K562 (cell line): ENCODE results near the gene SLC4A4. TPM values are rescaled to one million over a fixed set of nuclear protein-coding genes. Genes with fewer than 3 reads are reported as not detected.

Experiments
- ATAC-seq: fragments of 200-7000 bp; cut with Tn5 transposase; 3 replicates; pipeline ENCODE4 v1.9.1; 2020; ENCODE audit warnings: moderate library complexity
- BruUV-seq: library from RNA; stranded (reverse); fragments of 400-500 nt; replicated peaks from 2 replicates; lab custom pipeline; 2021; lab: Mats Ljungman, UMichigan
- CTCF ChIA-PET: fragments of 300-600 bp; formaldehyde crosslinking; extraction: SDS; loops from one replicate; lab custom pipeline; 2021; ENCODE audit warnings: low intra/inter-chr PET ratio; lab: Yijun Ruan, JAX
- POLR2A ChIA-PET: fragments of 300-600, 350-650 bp; sonication (Branson Sonifier 250); formaldehyde crosslinking; extraction: SDS; loops from one replicate; lab custom pipeline; 2021; ENCODE audit warnings: antibody characterized with exemption, inconsistent platforms; lab: Yijun Ruan, JAX
- DNase-seq, 4 experiments: peaks; one replicate each; pipeline versions ENCODE4 v3.0.0 to v3.0.0-alpha.2; 2011 to 2018; ENCODE audit warnings: low spot score in 3 of 4, mixed read lengths in 3 of 4; ENCODE audit errors: extremely low read depth in 1 of 4
- FAIRE-seq: peaks from 2 replicates; lab custom pipeline; 2011; peaks lifted over from hg19 to GRCh38; lab: Jason Lieb, UNC
- H2AFZ ChIP-seq: 2 replicates; pipeline ENCODE4 v1.6.0; 2011; ENCODE audit warnings: low read depth, low read length, control low read depth, inconsistent platforms
- H3K27ac ChIP-seq: fragments of 200-600 bp; 3 replicates; pipeline ENCODE4 v1.8.0; 2011; ENCODE audit warnings: low read depth, mild to moderate bottlenecking, control low read depth, inconsistent platforms, low read length, moderate library complexity, mixed read lengths; ENCODE audit errors: extremely low read depth
- H3K27me3 ChIP-seq, 2 experiments: fragments of 300-600 bp in 1 of 2; 2 replicates in 1 of 2; 3 replicates in 1 of 2; pipeline versions ENCODE4 v1.6.0 to v1.8.0; 2011; ENCODE audit warnings: inconsistent platforms in 2 of 2, low read length in 2 of 2, mild to moderate bottlenecking in 1 of 2, mixed read lengths in 1 of 2, moderate library complexity in 1 of 2; ENCODE audit not compliant: control insufficient read depth in 2 of 2, insufficient read depth in 2 of 2
- H3K36me3 ChIP-seq: fragments of 300-600 bp; 3 replicates; pipeline ENCODE4 v1.8.0; 2011; ENCODE audit warnings: mild to moderate bottlenecking, low read length, inconsistent platforms; ENCODE audit not compliant: control insufficient read depth, insufficient read depth
- H3K4me1 ChIP-seq, 2 experiments: fragments of 200-600 bp in 1 of 2; replicated peaks in 1 of 2; 2 replicates in 1 of 2; 3 replicates in 1 of 2; pipeline versions ENCODE4 v1.5.1 to v1.8.0; 2011; ENCODE audit warnings: inconsistent platforms in 2 of 2, low read length in 2 of 2, mild to moderate bottlenecking in 1 of 2, mixed read lengths in 1 of 2, moderate library complexity in 1 of 2; ENCODE audit not compliant: control insufficient read depth in 2 of 2, insufficient read depth in 2 of 2
- H3K4me2 ChIP-seq: 2 replicates; pipeline ENCODE4 v1.6.1; 2011; ENCODE audit warnings: low read length, control low read depth, inconsistent platforms, mixed read lengths; ENCODE audit not compliant: insufficient read depth
- H3K4me3 ChIP-seq: fragments of 200-600 bp; sonication (generic), shearing (Covaris generic); 2 replicates; pipeline ENCODE4 v1.5.1; 2016; ENCODE audit warnings: control low read depth, inconsistent platforms
- H3K79me2 ChIP-seq: fragments of 200-600 bp; 3 replicates; pipeline ENCODE4 v1.8.0; 2011; ENCODE audit warnings: low read length, inconsistent platforms; ENCODE audit not compliant: control insufficient read depth, insufficient read depth
- H3K9ac ChIP-seq, 2 experiments: 2 replicates each; pipeline versions ENCODE4 v1.6.0 to v1.6.1; 2011; ENCODE audit warnings: low read depth in 2 of 2, low read length in 2 of 2, control low read depth in 1 of 2, inconsistent platforms in 1 of 2, mild to moderate bottlenecking in 1 of 2, mixed read lengths in 1 of 2; ENCODE audit not compliant: insufficient read depth in 1 of 2
- H3K9me1 ChIP-seq: one replicate; pipeline ENCODE4 v1.6.0; 2011; ENCODE audit warnings: inconsistent platforms, mild to moderate bottlenecking, low read length, moderate library complexity; ENCODE audit not compliant: control insufficient read depth, insufficient read depth
- H3K9me3 ChIP-seq: replicated peaks from 2 replicates; pipeline ENCODE4 v1.5.1; 2011; ENCODE audit warnings: low read depth, low read length, inconsistent platforms; ENCODE audit not compliant: control insufficient read depth, insufficient read depth
- H4K20me1 ChIP-seq: replicated peaks from 2 replicates; pipeline ENCODE4 v1.6.1; 2011; ENCODE audit warnings: low read length, inconsistent platforms, mixed read lengths; ENCODE audit not compliant: control insufficient read depth, insufficient read depth
- NFRKB ChIP-seq: fragments of 450-650 bp; IDR thresholded peaks from 2 replicates; pipeline ENCODE4 v1.6.1; 2016; ENCODE audit warnings: low read depth
- RBM22 ChIP-seq: fragments of 200-400 bp; formaldehyde crosslinking; IDR thresholded peaks from 2 replicates; pipeline ENCODE4 v1.6.1; 2018; ENCODE audit warnings: low read length, low read depth; ENCODE audit not compliant: poor library complexity, severe bottlenecking
- SREBF2 ChIP-seq: sonication (generic); formaldehyde crosslinking; IDR thresholded peaks from 2 replicates; pipeline ENCODE4 v1.4.0; 2020; ENCODE audit warnings: mild to moderate bottlenecking, missing genetic modification reagents
- TCF3 ChIP-seq: sonication (generic); formaldehyde crosslinking; IDR thresholded peaks from 2 replicates; pipeline ENCODE4 v1.4.0; 2020; ENCODE audit warnings: mild to moderate bottlenecking, missing genetic modification reagents
- ZNF77 ChIP-seq: fragments of 250-450 bp; sonication (Bioruptor Pico); IDR thresholded peaks from 2 replicates; pipeline ENCODE4 v1.5.0; 2020
- WGBS: fragments of 100-300 bp; shearing (Covaris generic); methylation state at CpG from one replicate; pipeline ENCODE4 v1.1.6; 2016; ENCODE audit warnings: low coverage, mixed read lengths; ENCODE audit not compliant: insufficient coverage; ENCODE audit errors: missing lambda C conversion rate; 5-methylcytosine and 5-hydroxymethylcytosine counted together
- in situ Hi-C: fragments of 300-500 bp; cut with MboI; formaldehyde crosslinking; loops from 4 replicates; pipeline ENCODE4 v1.15.0; 2018; ENCODE audit warnings: inconsistent platforms, mixed read lengths
- intact Hi-C: fragments of 100-400 bp; cut with micrococcal nuclease; formaldehyde crosslinking; loops from 2 replicates; pipeline ENCODE4 v1.14.2; 2022
- polyA plus RNA-seq, 8 experiments: library from polyadenylated mRNA; depleted of rRNA in 4 of 8; stranded (reverse) in 5 of 8; unstranded in 3 of 8; fragments of >200 nt; fragmentation: Nextera tagmentation in 2 of 8; fragmentation: Illumina TruSeq in 1 of 8; extraction: Ambion mirVana in 2 of 8; extraction: Trizol in 1 of 8; gene quantifications; 2 replicates each; pipeline versions ENCODE4 v1.2.1 to v1.2.3, GENCODE V29; 2011 to 2014; ENCODE audit warnings: inconsistent platforms in 1 of 8, missing spikeins in 1 of 8
- total RNA-seq, 7 experiments: library from RNA; depleted of rRNA in 6 of 7; stranded (reverse); fragments of >200 nt in 6 of 7; fragmentation: Illumina TruSeq in 2 of 7; extraction: Trizol in 2 of 7; gene quantifications; 2 replicates each; pipeline versions ENCODE4 v1.2.1 to v1.2.3, GENCODE V29; 2011 to 2021; ENCODE audit warnings: low replicate concordance in 1 of 7
- TF ChIP-seq, protein P1 (sequence below): sonication (generic); formaldehyde crosslinking; IDR thresholded peaks from 2 replicates; pipeline ENCODE4 v1.8.0; 2022; ENCODE audit warnings: mild to moderate bottlenecking, missing genetic modification reagents, borderline replicate concordance
- TF ChIP-seq, protein P2 (sequence below), 2 experiments: fragments of 450-650 bp; IDR thresholded peaks; 2 replicates each; pipeline ENCODE4 v1.6.1; 2018; ENCODE audit warnings: mild to moderate bottlenecking in 2 of 2, low read depth in 1 of 2; ENCODE audit not compliant: partially characterized antibody in 2 of 2

The SLC4A4 gene
- total and polyA plus RNA-seq, 9 of the 15 experiments (the other 6 are each of a cell fraction or from before 2014, with no cell fraction given) = 0.01 to 0.18 (median 0.07) TPM; not detected in 2

- no peak for ATAC-seq
- no peaks in the 10 kb centered on the region for H3K79me2 ChIP-seq
- POLR2A ChIA-PET = no interaction called here
- intact Hi-C loops (no loop called here), in situ Hi-C loops (no loop called here)
- no peaks in the 10 kb centered on the region for H3K9me1 ChIP-seq
- H3K27ac ChIP-seq = no peak overlapping the region
- no peaks in the 10 kb centered on the region for H3K36me3 ChIP-seq
- no peaks in the 10 kb centered on the region; a peak in 1 of 5 replicates for H3K27me3 ChIP-seq
- H3K4me1 ChIP-seq = no peaks in the 10 kb centered on the region
- BruUV-seq = no TSS peak
- no peak overlapping the region for H3K9ac ChIP-seq
- CTCF ChIA-PET = no interaction called here
- H2AFZ ChIP-seq = no peak overlapping the region
- H3K4me2 ChIP-seq = no peak overlapping the region
- no peak for FAIRE-seq
- no peak for DNase-seq
- WGBS = 6% methylated on average over 1 of the region's 1 CpG
- H3K4me3 ChIP-seq = no peak overlapping the region
- no peak for TF ChIP-seq NFRKB
- TF ChIP-seq RBM22 = no peak
- no peak for TF ChIP-seq ZNF77
- TF ChIP-seq, protein P1, sequence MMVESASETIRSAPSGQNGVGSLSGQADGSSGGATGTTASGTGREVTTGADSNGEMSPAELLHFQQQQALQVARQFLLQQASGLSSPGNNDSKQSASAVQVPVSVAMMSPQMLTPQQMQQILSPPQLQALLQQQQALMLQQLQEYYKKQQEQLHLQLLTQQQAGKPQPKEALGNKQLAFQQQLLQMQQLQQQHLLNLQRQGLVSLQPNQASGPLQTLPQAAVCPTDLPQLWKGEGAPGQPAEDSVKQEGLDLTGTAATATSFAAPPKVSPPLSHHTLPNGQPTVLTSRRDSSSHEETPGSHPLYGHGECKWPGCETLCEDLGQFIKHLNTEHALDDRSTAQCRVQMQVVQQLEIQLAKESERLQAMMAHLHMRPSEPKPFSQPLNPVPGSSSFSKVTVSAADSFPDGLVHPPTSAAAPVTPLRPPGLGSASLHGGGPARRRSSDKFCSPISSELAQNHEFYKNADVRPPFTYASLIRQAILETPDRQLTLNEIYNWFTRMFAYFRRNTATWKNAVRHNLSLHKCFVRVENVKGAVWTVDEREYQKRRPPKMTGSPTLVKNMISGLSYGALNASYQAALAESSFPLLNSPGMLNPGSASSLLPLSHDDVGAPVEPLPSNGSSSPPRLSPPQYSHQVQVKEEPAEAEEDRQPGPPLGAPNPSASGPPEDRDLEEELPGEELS (CRISPR knock-in tag) = no peak
- TF ChIP-seq, protein P2, sequence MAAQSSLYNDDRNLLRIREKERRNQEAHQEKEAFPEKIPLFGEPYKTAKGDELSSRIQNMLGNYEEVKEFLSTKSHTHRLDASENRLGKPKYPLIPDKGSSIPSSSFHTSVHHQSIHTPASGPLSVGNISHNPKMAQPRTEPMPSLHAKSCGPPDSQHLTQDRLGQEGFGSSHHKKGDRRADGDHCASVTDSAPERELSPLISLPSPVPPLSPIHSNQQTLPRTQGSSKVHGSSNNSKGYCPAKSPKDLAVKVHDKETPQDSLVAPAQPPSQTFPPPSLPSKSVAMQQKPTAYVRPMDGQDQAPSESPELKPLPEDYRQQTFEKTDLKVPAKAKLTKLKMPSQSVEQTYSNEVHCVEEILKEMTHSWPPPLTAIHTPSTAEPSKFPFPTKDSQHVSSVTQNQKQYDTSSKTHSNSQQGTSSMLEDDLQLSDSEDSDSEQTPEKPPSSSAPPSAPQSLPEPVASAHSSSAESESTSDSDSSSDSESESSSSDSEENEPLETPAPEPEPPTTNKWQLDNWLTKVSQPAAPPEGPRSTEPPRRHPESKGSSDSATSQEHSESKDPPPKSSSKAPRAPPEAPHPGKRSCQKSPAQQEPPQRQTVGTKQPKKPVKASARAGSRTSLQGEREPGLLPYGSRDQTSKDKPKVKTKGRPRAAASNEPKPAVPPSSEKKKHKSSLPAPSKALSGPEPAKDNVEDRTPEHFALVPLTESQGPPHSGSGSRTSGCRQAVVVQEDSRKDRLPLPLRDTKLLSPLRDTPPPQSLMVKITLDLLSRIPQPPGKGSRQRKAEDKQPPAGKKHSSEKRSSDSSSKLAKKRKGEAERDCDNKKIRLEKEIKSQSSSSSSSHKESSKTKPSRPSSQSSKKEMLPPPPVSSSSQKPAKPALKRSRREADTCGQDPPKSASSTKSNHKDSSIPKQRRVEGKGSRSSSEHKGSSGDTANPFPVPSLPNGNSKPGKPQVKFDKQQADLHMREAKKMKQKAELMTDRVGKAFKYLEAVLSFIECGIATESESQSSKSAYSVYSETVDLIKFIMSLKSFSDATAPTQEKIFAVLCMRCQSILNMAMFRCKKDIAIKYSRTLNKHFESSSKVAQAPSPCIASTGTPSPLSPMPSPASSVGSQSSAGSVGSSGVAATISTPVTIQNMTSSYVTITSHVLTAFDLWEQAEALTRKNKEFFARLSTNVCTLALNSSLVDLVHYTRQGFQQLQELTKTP (IDR thresholded peaks at IDR 0.05; ENCODE audit: low read depth in 1 of 2, partially characterized antibody in 2 of 2) = no peak
- no peak for TF ChIP-seq SREBF2
- no peak for TF ChIP-seq TCF3 (CRISPR knock-in tag)
- no peaks in the 10 kb centered on the region for H4K20me1 ChIP-seq
- no peaks in the 10 kb centered on the region for H3K9me3 ChIP-seq
Observed at GRCh38 chr4:71292228-71292627, 46.6 kb upstream of the SLC4A4 start.
